HL-60 (cell line): ENCODE measurements around the gene UNC80.

Experiments
- POLR2AphosphoS5 ChIP-seq: IDR thresholded peaks from 2 replicates; pipeline ENCODE4 v1.6.1; 2012; ENCODE audit warnings: low read depth
- TF ChIP-seq, protein P1 (sequence below): IDR thresholded peaks from one replicate; pipeline ENCODE4 v1.5.1; 2011; ENCODE audit warnings: low read length, control low read depth, inconsistent platforms; ENCODE audit not compliant: insufficient read depth
- TF ChIP-seq, protein P2 (sequence below): IDR thresholded peaks from 2 replicates; pipeline ENCODE4 v1.6.1; 2012; ENCODE audit warnings: low read depth; ENCODE audit not compliant: insufficient replicate concordance

DNA sequence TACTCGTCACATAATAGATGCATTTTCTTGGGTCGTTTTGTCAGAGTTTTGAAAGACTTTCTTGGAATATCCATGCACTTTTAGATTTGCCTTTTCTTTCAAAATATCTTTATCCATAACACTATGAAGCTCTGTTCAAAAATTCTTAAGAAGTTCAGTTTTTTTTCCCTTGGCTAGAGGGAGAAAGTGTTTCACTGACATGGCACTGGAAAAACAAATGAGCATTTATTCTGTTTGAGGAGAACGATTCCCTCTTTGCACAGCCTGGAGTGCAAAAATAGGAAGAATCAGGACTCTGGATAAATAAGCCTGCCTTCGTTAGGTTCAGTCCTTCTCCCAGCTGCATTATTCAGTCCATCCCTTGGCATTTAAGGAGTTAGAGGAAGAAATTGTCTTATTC lies 139.9 kb downstream of the UNC80 start:
- TF ChIP-seq, protein P1, sequence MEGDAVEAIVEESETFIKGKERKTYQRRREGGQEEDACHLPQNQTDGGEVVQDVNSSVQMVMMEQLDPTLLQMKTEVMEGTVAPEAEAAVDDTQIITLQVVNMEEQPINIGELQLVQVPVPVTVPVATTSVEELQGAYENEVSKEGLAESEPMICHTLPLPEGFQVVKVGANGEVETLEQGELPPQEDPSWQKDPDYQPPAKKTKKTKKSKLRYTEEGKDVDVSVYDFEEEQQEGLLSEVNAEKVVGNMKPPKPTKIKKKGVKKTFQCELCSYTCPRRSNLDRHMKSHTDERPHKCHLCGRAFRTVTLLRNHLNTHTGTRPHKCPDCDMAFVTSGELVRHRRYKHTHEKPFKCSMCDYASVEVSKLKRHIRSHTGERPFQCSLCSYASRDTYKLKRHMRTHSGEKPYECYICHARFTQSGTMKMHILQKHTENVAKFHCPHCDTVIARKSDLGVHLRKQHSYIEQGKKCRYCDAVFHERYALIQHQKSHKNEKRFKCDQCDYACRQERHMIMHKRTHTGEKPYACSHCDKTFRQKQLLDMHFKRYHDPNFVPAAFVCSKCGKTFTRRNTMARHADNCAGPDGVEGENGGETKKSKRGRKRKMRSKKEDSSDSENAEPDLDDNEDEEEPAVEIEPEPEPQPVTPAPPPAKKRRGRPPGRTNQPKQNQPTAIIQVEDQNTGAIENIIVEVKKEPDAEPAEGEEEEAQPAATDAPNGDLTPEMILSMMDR = no peak
- no peak for TF ChIP-seq POLR2AphosphoS5
- TF ChIP-seq, protein P2, sequence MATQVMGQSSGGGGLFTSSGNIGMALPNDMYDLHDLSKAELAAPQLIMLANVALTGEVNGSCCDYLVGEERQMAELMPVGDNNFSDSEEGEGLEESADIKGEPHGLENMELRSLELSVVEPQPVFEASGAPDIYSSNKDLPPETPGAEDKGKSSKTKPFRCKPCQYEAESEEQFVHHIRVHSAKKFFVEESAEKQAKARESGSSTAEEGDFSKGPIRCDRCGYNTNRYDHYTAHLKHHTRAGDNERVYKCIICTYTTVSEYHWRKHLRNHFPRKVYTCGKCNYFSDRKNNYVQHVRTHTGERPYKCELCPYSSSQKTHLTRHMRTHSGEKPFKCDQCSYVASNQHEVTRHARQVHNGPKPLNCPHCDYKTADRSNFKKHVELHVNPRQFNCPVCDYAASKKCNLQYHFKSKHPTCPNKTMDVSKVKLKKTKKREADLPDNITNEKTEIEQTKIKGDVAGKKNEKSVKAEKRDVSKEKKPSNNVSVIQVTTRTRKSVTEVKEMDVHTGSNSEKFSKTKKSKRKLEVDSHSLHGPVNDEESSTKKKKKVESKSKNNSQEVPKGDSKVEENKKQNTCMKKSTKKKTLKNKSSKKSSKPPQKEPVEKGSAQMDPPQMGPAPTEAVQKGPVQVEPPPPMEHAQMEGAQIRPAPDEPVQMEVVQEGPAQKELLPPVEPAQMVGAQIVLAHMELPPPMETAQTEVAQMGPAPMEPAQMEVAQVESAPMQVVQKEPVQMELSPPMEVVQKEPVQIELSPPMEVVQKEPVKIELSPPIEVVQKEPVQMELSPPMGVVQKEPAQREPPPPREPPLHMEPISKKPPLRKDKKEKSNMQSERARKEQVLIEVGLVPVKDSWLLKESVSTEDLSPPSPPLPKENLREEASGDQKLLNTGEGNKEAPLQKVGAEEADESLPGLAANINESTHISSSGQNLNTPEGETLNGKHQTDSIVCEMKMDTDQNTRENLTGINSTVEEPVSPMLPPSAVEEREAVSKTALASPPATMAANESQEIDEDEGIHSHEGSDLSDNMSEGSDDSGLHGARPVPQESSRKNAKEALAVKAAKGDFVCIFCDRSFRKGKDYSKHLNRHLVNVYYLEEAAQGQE = no peak
